Measurements from ENCODE around the gene FJX1.

Gene FJX1

GRCh38 chr11:35606206-35606605 lies 12.1 kb upstream of the FJX1 start:
- DNase-seq (ENCODE audit: low spot score): no peak

- no peak for DNase-seq (ENCODE audit: low spot score)
Observed at GRCh38 chr11:35608502-35608901, 9.8 kb upstream of the FJX1 start.

- DNase-seq (ENCODE audit: low spot score): no peak
Observed at GRCh38 chr11:35609656-35610055, 8.6 kb upstream of the FJX1 start.

- DNase-seq (ENCODE audit: low spot score): no peak
Observed at GRCh38 chr11:35610631-35611030, 7.6 kb upstream of the FJX1 start.

GRCh38 chr11:35611741-35612140 lies 6.5 kb upstream of the FJX1 start:
- DNase-seq (ENCODE audit: low spot score): no peak

- DNase-seq (ENCODE audit: low spot score): no peak
Observed at GRCh38 chr11:35614939-35615569, 3.2 kb upstream of the FJX1 start.

DNA sequence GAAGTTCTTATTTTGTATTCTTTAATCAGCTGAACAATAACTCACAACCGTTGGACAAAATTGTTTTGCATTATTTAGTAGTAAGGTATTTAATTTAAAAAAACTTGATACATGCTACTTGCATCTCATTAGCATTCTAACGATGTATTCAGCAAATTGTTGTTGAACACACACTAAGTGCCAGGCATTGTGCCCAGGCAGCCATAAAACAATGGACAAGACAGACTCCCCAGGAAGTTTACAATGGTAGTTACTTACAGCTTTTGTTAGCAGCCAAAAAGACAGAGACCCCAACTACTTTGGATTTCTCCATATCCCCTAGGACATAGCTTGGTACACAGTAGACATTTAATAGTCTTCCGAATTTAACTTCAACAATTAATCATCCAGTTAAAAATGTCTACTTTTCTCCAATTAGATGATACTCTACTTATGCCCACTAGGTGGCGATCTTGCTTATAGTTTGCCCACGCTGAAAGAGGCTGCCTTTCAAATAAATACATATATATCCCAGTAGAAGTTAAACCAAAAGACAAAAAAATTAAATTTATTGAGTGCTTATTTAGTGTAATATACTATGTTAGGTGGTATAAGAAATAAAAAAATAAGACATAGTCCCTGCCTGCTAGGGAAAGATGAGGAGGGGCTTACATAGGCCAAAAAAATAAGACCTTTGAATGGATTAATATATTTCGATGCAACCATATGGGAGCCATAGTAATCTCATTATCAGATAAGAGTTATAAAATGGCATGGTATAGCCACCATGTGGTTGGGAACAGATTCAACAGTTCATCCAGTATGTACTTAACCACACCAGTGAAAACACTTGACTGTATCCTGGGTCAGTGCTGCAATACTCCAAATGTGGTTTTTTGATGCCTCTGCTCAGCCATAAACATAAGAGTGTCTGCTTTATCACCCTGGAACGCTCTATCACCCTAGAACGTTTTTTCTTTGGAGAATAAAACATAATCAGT lies 2.0 kb upstream of the FJX1 start:
- peak; percentile 87 for DNase-seq (ENCODE audit: low spot score)

DNA sequence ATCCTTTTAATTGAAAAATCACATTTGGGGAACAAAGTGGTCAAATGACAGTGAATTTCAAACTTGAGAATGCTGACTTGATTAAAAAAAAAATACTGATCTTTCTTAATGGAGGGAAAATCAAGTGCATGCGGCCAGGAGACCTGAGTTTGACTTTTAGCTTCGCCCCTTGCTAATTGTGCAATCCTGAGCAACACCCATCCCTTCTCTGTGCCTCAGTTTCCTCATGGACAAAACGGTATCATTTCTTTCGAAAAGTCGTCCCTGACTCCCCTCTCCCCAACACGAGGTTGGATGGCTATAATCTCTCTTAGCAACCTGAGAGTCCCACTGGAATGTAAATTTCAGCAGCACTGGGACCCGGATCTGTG lies 959 bp upstream of the FJX1 start:
- DNase-seq (ENCODE audit: low spot score): no peak

DNA sequence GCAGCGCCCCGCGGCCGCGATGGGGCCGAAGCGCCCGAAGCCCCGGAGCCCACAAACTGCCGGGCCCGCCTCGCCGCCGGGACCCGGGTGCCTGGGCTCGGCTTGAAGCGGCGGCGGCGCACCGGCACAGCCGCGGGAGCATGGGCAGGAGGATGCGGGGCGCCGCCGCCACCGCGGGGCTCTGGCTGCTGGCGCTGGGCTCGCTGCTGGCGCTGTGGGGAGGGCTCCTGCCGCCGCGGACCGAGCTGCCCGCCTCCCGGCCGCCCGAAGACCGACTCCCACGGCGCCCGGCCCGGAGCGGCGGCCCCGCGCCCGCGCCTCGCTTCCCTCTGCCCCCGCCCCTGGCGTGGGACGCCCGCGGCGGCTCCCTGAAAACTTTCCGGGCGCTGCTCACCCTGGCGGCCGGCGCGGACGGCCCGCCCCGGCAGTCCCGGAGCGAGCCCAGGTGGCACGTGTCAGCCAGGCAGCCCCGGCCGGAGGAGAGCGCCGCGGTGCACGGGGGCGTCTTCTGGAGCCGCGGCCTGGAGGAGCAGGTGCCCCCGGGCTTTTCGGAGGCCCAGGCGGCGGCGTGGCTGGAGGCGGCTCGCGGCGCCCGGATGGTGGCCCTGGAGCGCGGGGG lies 346 bp downstream of the FJX1 start:
- DNase-seq (ENCODE audit: low spot score): peak; percentile 53

DNA sequence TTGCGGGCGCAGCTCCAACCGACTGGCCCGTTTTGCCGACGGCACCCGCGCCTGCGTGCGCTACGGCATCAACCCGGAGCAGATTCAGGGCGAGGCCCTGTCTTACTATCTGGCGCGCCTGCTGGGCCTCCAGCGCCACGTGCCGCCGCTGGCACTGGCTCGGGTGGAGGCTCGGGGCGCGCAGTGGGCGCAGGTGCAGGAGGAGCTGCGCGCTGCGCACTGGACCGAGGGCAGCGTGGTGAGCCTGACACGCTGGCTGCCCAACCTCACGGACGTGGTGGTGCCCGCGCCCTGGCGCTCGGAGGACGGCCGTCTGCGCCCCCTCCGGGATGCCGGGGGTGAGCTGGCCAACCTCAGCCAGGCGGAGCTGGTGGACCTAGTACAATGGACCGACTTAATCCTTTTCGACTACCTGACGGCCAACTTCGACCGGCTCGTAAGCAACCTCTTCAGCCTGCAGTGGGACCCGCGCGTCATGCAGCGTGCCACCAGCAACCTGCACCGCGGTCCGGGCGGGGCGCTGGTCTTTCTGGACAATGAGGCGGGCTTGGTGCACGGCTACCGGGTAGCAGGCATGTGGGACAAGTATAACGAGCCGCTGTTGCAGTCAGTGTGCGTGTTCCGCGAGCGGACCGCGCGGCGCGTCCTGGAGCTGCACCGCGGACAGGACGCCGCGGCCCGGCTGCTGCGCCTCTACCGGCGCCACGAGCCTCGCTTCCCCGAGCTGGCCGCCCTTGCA lies 1.0 kb downstream of the FJX1 start:
- peak; percentile 69 for DNase-seq (ENCODE audit: low spot score)

GRCh38 chr11:35619855-35620640 lies 1.8 kb downstream of the FJX1 start:
- peak; percentile 74 for DNase-seq (ENCODE audit: low spot score)

DNA sequence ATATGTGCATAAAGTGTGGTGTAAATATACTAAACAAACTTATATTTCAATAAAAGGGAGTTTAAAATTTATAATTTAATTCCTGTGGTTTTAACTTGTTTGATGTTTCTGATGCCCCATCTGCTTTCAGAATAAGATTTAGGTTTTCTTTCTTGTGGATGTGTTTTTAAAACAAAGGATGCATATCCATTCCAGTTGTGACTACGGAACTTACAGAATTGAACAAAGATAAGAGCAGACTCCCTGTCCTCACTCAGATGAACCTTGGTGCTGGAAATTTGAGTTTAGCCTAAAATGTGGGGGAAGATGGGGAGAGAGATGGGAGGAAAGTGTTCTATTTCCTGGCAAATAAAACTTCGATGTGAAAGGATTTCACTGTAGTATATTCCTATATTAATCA lies 2.5 kb downstream of the FJX1 start:
- no peak for DNase-seq (ENCODE audit: low spot score)

DNA sequence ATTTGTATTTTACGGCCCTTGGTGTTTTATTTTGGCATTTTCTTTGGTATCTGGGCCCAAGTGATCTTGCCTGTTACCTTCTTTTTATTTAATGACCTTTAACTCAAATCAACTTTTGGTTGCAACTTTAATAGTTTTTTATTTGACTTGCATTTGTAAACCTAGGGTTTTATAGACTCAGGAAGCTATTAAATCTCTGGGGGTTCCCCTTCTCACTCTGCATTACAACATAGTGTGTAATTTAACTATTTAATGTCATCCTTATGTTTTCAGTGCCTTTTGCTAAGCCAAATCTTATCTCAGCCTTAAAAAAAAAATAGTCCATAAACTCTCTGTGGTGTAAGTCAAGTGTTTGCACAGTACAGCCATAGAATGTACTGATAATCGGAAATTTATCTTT lies 3.4 kb downstream of the FJX1 start:
- DNase-seq (ENCODE audit: low spot score): no peak

GRCh38 chr11:35622070-35622469 lies 3.8 kb downstream of the FJX1 start:
- peak; percentile 11 for DNase-seq (ENCODE audit: low spot score)

DNA sequence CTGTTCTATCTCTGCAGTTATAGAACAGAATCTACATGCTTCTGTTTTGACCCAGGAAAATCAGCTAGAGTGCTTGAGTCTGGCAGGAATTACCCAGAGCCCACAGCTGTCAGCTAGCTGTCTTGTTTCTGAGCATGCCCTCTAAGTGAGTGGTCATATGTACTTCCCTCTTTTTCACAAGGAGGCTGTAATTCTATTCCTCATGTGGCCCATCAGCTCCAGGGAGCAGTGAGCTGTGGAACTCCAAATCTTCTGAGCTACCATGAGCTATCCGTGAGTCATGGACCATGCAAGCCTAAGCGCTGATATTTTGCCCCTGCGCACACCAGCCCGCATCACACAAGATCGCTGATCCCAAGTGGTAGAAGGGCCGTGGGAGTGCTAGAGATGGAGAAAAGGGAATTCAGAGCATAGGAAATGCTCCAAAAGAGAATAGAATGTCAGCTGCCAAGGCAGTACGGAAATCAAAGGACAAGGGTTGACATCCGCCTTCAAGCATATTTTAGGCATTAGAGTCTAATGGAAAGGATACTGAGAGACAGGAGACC lies 5.4 kb downstream of the FJX1 start:
- DNase-seq (ENCODE audit: low spot score): peak; percentile 98

DNA sequence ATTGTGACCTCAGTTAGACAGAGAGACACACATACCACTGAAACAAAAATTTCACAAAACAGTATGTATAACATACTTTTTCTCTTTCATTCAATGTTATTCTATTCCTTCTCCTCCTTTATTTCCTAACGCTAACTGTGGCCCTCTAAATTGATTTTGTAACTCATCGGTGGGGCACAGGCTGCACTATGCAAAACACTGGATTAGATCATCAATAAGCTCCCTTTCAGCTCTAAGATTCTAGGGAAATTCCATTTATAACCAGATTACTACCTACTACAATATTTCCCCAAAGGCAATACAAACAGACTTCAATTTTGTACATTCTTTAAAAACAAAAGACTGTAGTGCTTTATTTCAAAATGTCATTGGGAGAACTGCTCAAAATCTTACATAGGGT lies 6.1 kb downstream of the FJX1 start:
- no peak for DNase-seq (ENCODE audit: low spot score)

DNA sequence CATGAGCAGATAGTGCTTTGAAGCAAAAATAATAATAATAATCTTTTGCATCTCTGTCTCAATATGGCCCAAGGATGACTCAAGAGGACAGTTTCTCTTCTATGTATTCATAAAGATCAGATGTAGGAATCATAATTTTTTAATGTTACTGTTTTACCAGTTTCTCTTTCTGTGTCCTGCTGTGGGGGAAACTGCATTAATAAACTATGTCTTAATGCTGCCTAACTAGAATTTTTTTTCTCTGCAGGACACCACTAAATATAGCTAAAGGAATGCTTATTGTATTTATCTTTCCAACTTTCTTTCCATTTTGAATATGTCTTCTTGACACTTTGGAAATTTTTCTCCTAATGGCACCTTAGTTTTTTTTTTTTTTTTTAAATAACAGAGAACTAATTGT lies 6.5 kb downstream of the FJX1 start:
- no peak for DNase-seq (ENCODE audit: low spot score)

DNA sequence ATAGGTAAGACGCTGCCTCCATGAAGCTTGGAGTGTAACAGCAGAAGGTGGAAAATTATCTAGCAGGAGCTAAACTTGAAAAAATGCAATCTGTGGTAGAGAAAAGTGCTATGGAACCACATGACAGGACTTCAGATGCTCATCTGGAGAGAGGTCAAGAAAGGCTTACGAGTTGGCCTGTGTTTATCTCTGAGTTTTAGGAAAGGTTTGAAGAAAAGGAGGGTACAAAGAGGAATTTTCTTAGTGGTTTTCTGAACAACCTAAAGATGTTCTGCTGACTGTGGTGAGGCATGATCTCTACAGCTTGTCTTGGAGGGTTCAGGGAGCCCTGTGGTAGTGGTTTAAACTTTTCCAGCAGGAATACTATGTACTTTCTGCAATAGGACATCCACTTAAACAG lies 8.2 kb downstream of the FJX1 start:
- DNase-seq (ENCODE audit: low spot score): no peak

DNA sequence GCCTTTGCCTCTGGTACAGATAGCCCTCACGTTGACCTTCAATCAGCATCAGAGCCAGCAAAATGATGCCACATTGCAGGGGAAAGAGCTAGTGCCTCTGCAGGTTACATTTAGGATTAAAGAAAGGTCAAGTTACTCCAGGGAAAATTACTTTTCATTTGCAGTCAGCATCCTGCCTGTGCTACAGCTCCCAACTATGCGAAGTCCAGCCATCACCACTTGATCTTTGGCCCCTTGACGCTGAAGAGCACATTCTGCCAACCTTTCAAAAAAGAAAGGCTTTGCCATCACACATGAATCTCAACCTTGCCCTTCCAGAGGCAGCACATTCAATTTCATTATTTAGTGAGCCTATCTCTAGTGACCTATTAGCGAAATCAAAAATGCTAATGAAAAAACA lies 11.3 kb downstream of the FJX1 start:
- no peak for DNase-seq (ENCODE audit: low spot score)

- peak; percentile 99 for DNase-seq (ENCODE audit: low spot score)
Observed at GRCh38 chr11:35629914-35630313, 11.7 kb downstream of the FJX1 start.

DNA sequence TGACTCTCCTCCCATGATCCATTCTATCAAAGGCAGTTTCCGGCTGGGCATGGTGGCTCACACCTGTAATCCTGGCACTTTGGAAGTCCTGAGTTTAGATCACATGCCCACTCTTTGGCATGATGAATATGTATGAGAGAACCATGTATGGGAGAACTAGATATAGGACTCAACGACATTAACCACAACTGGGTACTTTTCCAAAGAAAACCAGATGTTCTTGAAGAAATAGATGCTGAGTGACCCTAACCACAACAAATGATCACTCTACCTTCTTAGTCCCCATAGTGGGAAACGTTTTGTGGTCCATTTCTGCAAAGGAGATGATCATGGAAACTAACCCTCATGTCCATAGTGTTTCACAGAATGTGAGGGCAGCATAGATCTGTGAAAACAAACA lies 13.6 kb downstream of the FJX1 start:
- DNase-seq (ENCODE audit: low spot score): no peak
